Activated CD8-positive, alpha-beta T cell treated with anti-CD3 and anti-CD28 coated beads for 36 hours (primary cell): ENCODE data around the gene GOLGA5. TPM values are rescaled to one million over a fixed set of nuclear protein-coding genes. Genes with fewer than 3 reads are reported as not detected.
A peak's percentile ranks its signal among the peaks of the same experiment; 100 is the strongest.
"Not testable (repeated sequence)": the region's sequence is repeated elsewhere in the genome, so short reads cannot be mapped to it uniquely, and the experiment has no call there.

Experiments
- ATAC-seq: fragments of 200-7000 bp; cut with Tn5 transposase; one replicate; pipeline ENCODE4 v1.10.0; 2021; ENCODE audit warnings: mild to moderate bottlenecking, moderate library complexity
- CTCF ChIA-PET: fragments of 350-600 bp; sonication (Branson Sonifier 250); formaldehyde crosslinking; loops from one replicate; lab custom pipeline; 2021; ENCODE audit warnings: antibody characterized with exemption; lab: Charles Lee
- POLR2A ChIA-PET: fragments of 350-600 bp; sonication (Branson Sonifier 250); formaldehyde crosslinking; loops from one replicate; lab custom pipeline; 2021; ENCODE audit warnings: antibody characterized with exemption; lab: Charles Lee
- DNase-seq: peaks from one replicate; pipeline ENCODE4 v3.0.0-alpha.2; 2020
- H3K27ac Mint-ChIP-seq: one replicate; pipeline ENCODE4 v1.8.0; 2021; ENCODE audit warnings: mild to moderate bottlenecking, mixed read lengths
- H3K27me3 Mint-ChIP-seq: one replicate; pipeline ENCODE4 v1.8.0; 2021; ENCODE audit warnings: mixed read lengths
- H3K36me3 Mint-ChIP-seq: one replicate; pipeline ENCODE4 v1.8.0; 2021; ENCODE audit warnings: low read depth, mixed read lengths
- H3K4me1 Mint-ChIP-seq: one replicate; pipeline ENCODE4 v1.8.0; 2021; ENCODE audit warnings: low read depth, mixed read lengths
- H3K4me3 Mint-ChIP-seq: one replicate; pipeline ENCODE4 v1.8.0; 2021; ENCODE audit warnings: mild to moderate bottlenecking, moderate library complexity, mixed read lengths
- H3K9me3 Mint-ChIP-seq: one replicate; pipeline ENCODE4 v1.8.0; 2021; ENCODE audit warnings: mixed read lengths
- intact Hi-C: fragments of 100-400 bp; cut with micrococcal nuclease; formaldehyde crosslinking; loops from one replicate; pipeline ENCODE4 v1.10.0; 2022
- total RNA-seq, 2 experiments: library from RNA; stranded (reverse); gene quantifications; one replicate each; pipeline ENCODE4 v1.2.3, GENCODE V29; 2021
- TF ChIP-seq, protein P1 (sequence below): fragments of 200-600 bp; IDR thresholded peaks from one replicate; pipeline ENCODE4 v1.8.0; 2022; ENCODE audit warnings: antibody characterized with exemption, mild to moderate bottlenecking

The GOLGA5 gene
- total RNA-seq = 10 to 100 TPM; 12.9 to 13.3 TPM

GRCh38 chr14:92793709-92794546 is at the start of gene GOLGA5:
Gene GOLGA5, plus strand, starts transcription at chr14:92794305. Its CDS starts 3,133 bp downstream, at chr14:92797438.
- H3K27ac Mint-ChIP-seq = peak within 1 kb of the TSS; percentile 94
- H3K4me1 Mint-ChIP-seq = peaks cover 39% of the 10 kb centered on the region
- ChIA-PET CTCF (interaction anchor here (2.4 kb wide), 1 partner anchor 10 kb away, joined by 8 read pairs; no protein-coding TSS in a partner anchor), POLR2A (interaction anchor here (1.0 to 1.5 kb wide), 3 partner anchors 18 to 28 kb away, joined by 3 read pairs; no protein-coding TSS in a partner anchor)
- peaks cover 22% of the 10 kb centered on the region for H3K9me3 Mint-ChIP-seq
- peaks cover 31% of the 10 kb centered on the region for H3K36me3 Mint-ChIP-seq
- peak; percentile 98 for DNase-seq
- intact Hi-C loops = no loop called here
- peak; percentile 95 for ATAC-seq
- TF ChIP-seq, protein P1, sequence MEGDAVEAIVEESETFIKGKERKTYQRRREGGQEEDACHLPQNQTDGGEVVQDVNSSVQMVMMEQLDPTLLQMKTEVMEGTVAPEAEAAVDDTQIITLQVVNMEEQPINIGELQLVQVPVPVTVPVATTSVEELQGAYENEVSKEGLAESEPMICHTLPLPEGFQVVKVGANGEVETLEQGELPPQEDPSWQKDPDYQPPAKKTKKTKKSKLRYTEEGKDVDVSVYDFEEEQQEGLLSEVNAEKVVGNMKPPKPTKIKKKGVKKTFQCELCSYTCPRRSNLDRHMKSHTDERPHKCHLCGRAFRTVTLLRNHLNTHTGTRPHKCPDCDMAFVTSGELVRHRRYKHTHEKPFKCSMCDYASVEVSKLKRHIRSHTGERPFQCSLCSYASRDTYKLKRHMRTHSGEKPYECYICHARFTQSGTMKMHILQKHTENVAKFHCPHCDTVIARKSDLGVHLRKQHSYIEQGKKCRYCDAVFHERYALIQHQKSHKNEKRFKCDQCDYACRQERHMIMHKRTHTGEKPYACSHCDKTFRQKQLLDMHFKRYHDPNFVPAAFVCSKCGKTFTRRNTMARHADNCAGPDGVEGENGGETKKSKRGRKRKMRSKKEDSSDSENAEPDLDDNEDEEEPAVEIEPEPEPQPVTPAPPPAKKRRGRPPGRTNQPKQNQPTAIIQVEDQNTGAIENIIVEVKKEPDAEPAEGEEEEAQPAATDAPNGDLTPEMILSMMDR = no peak
- peak within 1 kb of the TSS; percentile 94 for H3K4me3 Mint-ChIP-seq
- H3K27me3 Mint-ChIP-seq = no peaks in the 10 kb centered on the region

- ATAC-seq = no peak
- H3K4me1 Mint-ChIP-seq = peaks cover 36% of the 10 kb centered on the region
- H3K27me3 Mint-ChIP-seq = peaks cover 43% of the 10 kb centered on the region
- no peaks in the 10 kb centered on the region for H3K36me3 Mint-ChIP-seq
- no peak overlapping the region for H3K27ac Mint-ChIP-seq
- intact Hi-C loops = no loop called here
- DNase-seq = no peak
- peak overlapping the region; percentile 71 for H3K4me3 Mint-ChIP-seq
- ChIA-PET POLR2A (interaction anchor here (0.6 kb wide), 1 partner anchor 25 kb away, joined by 3 read pairs; no protein-coding TSS in a partner anchor), CTCF (interaction anchor here (1.2 to 1.9 kb wide), 2 partner anchors 22 to 33 kb away, joined by 3 to 9 read pairs; no protein-coding TSS in a partner anchor)
- TF ChIP-seq, protein P1 = no peak
- H3K9me3 Mint-ChIP-seq = no peaks in the 10 kb centered on the region
These were observed 46.3 kb upstream of the GOLGA5 start for GRCh38 chr14:92747701-92748258.

DNA sequence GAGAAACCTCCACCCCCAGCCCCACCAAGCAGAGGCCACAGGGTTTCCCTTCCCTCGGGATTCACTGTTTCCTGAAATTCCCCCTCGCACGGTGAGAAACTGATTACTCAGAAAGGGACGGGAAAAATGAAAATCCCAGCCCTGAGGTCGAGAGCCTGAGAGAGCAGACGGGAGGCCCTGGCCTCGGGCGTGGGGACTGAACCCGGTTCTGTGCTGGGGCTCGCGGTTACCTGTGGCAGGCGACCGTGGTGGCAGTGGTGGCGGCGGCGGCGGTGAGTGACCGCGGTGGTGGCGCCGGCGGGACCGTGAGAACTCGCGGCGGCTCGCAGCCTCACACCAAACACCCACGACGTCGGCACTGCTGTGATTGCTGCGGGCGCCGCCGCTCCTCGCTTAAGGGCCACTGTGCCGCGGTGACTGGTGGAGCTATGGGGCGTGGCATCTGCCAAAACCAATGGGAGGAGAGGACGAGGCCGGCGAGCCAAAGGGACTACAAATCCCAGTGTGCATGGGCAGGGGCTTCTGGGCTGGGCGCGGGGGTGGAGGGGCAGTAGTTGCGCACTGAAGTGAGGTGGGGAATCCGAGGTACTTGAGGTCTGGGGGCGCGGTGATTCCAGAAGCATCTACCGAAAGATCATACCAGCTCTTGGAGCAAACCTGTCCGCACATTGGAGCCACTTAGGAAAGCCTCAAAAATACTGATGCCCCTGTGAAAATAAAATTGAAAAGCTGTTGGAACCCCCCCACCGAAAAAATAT is 45.7 kb upstream of the GOLGA5 start, which contains the start of gene LGMN:
Gene LGMN, minus strand, starts transcription at position 369 of the 758 bp plus-strand sequence. CDS start 15,841 bp downstream, outside the sequence.
- ChIA-PET CTCF (interaction anchor here (1.2 to 1.9 kb wide), 2 partner anchors 23 to 34 kb away, joined by 3 to 9 read pairs; no protein-coding TSS in a partner anchor), POLR2A (interaction anchor here (0.8 to 1.1 kb wide), 2 partner anchors 11 to 21 kb away, joined by 3 read pairs; no protein-coding TSS in a partner anchor)
- Mint-ChIP-seq H3K36me3 (no peaks in the 10 kb centered on the region), H3K4me3 (peak within 1 kb of the TSS; percentile 71), H3K9me3 (no peaks in the 10 kb centered on the region), H3K27me3 (peaks cover 43% of the 10 kb centered on the region), H3K27ac (no peak within 1 kb of the TSS), H3K4me1 (peaks cover 36% of the 10 kb centered on the region)
- TF ChIP-seq, protein P1 = no peak
- DNase-seq (peak; percentile 89), ATAC-seq (peak; percentile 96)
- intact Hi-C loops = no loop called here

DNA sequence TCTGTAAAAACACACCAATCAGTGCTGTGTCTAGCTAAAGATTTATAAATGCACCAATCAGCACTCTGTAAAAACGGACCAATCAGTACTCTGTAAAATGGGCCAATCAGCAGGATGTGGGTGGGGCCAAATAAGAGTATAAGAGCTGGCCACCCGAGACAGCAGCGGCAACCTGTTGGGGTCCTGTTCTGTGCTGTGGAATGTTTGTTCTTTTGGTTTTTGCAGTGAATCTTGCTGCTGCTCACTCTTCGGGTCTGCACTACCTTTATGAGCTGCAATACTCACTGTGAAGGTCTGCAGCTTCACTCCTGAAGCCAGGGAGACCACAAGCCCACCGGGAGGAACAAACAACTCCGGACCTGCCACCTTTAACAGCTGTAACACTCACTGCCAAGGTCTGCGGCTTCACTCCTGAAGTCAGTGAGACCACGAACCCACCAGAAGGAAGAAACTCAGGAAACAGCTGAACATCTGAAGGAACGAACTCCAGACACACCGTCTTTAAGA is 43.8 kb upstream of the GOLGA5 start:
- Mint-ChIP-seq H3K4me1 (peaks cover 36% of the 10 kb centered on the region), H3K4me3 (peak overlapping the region; percentile 71), H3K27me3 (peaks cover 42% of the 10 kb centered on the region)
- POLR2A ChIA-PET = interaction anchor here (1.0 to 1.2 kb wide), 3 partner anchors 9 to 51 kb away, joined by 3 to 5 read pairs (median 3); no protein-coding TSS in a partner anchor
- CTCF ChIA-PET = interaction anchor here (1.1 to 1.4 kb wide), 3 partner anchors 34 to 69 kb away, joined by 3 to 5 read pairs (median 5); no protein-coding TSS in a partner anchor
- H3K36me3 Mint-ChIP-seq, H3K9me3 Mint-ChIP-seq, H3K27ac Mint-ChIP-seq, intact Hi-C loops: not testable (repeated sequence)
- peak; percentile 34 for ATAC-seq
- DNase-seq = peak; percentile 64
